Ovary (tissue), 9 donors: Measurements from ENCODE around the gene STEAP4. TPM values are rescaled to one million over a fixed set of nuclear protein-coding genes. Genes with fewer than 3 reads are reported as not detected.
"Not testable (repeated sequence)": the region's sequence is repeated elsewhere in the genome, so short reads cannot be mapped to it uniquely, and the experiment has no call there.

Experiments used
- DNase-seq, 5 donors: peaks; one replicate each; pipeline ENCODE4 v3.0.0-alpha.2; 2019 to 2020
- H3K27ac ChIP-seq, 2 donors: fragments of 200-600 bp; one replicate each; pipeline versions ENCODE4 v1.5.1 to v1.8.0; 2019 to 2022
- H3K27me3 ChIP-seq: fragments of 200-600 bp; one replicate; pipeline ENCODE4 v1.8.0; 2022
- H3K36me3 ChIP-seq: fragments of 200-600 bp; sonication (generic); one replicate; pipeline ENCODE4 v1.5.1; 2019
- H3K4me1 ChIP-seq: one replicate; pipeline ENCODE4 v1.8.1; 2013; ENCODE audit warnings: mild to moderate bottlenecking, moderate library complexity; ENCODE audit not compliant: insufficient read depth
- H3K4me3 ChIP-seq: fragments of 200-600 bp; sonication (generic); one replicate; pipeline ENCODE4 v1.5.1; 2017
- H3K9me3 ChIP-seq, 2 donors: fragments of 200-600 bp in 1 of 2; sonication (generic) in 1 of 2; one replicate each; pipeline versions ENCODE4 v1.5.1 to v1.8.1; 2013 to 2019; ENCODE audit warnings: mild to moderate bottlenecking in 1 of 2, moderate library complexity in 1 of 2
- EP300 ChIP-seq: sonication (generic); formaldehyde crosslinking; IDR thresholded peaks from one replicate; pipeline ENCODE4 v1.6.1; 2017; ENCODE audit warnings: antibody characterized with exemption
- POLR2A ChIP-seq: fragments of 450-650 bp; IDR thresholded peaks from one replicate; pipeline ENCODE4 v1.6.1; 2017; ENCODE audit warnings: antibody characterized with exemption, mild to moderate bottlenecking, moderate library complexity
- WGBS, 3 donors: extraction: QIAGEN DNeasy Blood & Tissue Kit in 1 of 3; methylation state at CpG; one replicate each; pipeline versions ENCODE4 v1.1.5 to v1.1.7; 2013 to 2017; 5-methylcytosine and 5-hydroxymethylcytosine counted together
- intact Hi-C, 4 donors: fragments of 100-400 bp; cut with DNase I; formaldehyde crosslinking; loops; one replicate each; pipeline versions ENCODE4 v1.11.0 to v1.15.1; 2022 to 2023
- polyA plus RNA-seq, 2 donors: library from polyadenylated mRNA; stranded (reverse); fragments of 200-250 nt in 1 of 2; fragments of 350-450 nt in 1 of 2; fragmentation: Illumina TruSeq in 1 of 2; extraction: RNeasy Lipid Tissue Mini Kit (QIAGEN cat#74804) in 1 of 2; gene quantifications; one replicate each; pipeline ENCODE4 v1.2.3, GENCODE V29; 2013 to 2014
- total RNA-seq, 7 donors: library from RNA; depleted of rRNA in 2 of 7; stranded (reverse); fragments of >200 nt in 2 of 7; fragmentation: NEBNext Ultra II Directional in 3 of 7; extraction: Animal tissue kit (Norgen Biotek cat#: 25700) in 3 of 7; gene quantifications; one replicate each; pipeline versions ENCODE4 v1.1.0 to v1.2.4, GENCODE V29; 2016 to 2023
- TF ChIP-seq, protein P1 (sequence below), 3 donors: fragments of 450-650 bp in 2 of 3; fragments of 200-600 bp in 1 of 3; IDR thresholded peaks; one replicate each; pipeline versions ENCODE4 v1.5.1 to v1.8.0; 2016 to 2022; ENCODE audit warnings: antibody characterized with exemption in 3 of 3, mild to moderate bottlenecking in 1 of 3
- donor health status: DM: no; HTN: no; CAD: no; lungs with moderate emphysema.
- donor health status: DM: no; HTN: no; CAD: no.
- donor health status: Bipolar disorder and iron deficiency.
- donor health status: DM: yes; HTN: yes; CAD: no.
- donor health status: DM: no; HTN: no; CAD: no.
- donor health status: DM: yes; HTN: yes; CAD: no.

Gene STEAP4
- total and polyA plus RNA-seq, 9 donors, result 1.4 to 76.0 (median 8.1) TPM

DNA sequence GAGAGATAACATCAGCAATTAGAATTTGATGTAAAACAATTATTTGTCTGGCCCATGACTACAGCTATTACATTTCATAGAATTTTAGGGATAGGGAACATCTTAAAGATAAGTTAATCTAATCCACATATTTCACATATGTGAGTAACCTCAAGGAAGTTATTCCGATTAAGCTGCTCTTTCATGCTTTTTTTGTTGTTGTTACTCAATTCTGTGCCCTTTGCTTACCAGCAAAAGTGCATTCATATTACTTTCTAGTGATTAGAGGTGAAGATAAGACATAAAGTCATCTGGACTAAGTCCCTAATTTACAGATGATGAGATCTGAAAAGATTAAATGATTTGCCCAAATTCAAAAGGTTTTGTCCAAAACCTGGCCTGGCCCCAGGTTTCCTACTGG lies 46.0 kb downstream of the STEAP4 start:
- intact Hi-C loops, result no loop called here
- no peak for DNase-seq
- Histone ChIP-seq H3K4me1 (no peaks in the 10 kb centered on the region), H3K27me3 (no peaks in the 10 kb centered on the region), H3K36me3 (no peaks in the 10 kb centered on the region), H3K27ac (no peak overlapping the region), H3K9me3 (no peaks in the 10 kb centered on the region), H3K4me3 (no peak overlapping the region)
- 81 to 91% (median 82%) methylated on average over 1 of the region's 1 CpG for WGBS, 3 donors
- TF ChIP-seq, protein P1, sequence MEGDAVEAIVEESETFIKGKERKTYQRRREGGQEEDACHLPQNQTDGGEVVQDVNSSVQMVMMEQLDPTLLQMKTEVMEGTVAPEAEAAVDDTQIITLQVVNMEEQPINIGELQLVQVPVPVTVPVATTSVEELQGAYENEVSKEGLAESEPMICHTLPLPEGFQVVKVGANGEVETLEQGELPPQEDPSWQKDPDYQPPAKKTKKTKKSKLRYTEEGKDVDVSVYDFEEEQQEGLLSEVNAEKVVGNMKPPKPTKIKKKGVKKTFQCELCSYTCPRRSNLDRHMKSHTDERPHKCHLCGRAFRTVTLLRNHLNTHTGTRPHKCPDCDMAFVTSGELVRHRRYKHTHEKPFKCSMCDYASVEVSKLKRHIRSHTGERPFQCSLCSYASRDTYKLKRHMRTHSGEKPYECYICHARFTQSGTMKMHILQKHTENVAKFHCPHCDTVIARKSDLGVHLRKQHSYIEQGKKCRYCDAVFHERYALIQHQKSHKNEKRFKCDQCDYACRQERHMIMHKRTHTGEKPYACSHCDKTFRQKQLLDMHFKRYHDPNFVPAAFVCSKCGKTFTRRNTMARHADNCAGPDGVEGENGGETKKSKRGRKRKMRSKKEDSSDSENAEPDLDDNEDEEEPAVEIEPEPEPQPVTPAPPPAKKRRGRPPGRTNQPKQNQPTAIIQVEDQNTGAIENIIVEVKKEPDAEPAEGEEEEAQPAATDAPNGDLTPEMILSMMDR (IDR thresholded peaks at IDR 0.05), result no peak
- TF ChIP-seq EP300, result no peak
- TF ChIP-seq POLR2A, result no peak

DNA sequence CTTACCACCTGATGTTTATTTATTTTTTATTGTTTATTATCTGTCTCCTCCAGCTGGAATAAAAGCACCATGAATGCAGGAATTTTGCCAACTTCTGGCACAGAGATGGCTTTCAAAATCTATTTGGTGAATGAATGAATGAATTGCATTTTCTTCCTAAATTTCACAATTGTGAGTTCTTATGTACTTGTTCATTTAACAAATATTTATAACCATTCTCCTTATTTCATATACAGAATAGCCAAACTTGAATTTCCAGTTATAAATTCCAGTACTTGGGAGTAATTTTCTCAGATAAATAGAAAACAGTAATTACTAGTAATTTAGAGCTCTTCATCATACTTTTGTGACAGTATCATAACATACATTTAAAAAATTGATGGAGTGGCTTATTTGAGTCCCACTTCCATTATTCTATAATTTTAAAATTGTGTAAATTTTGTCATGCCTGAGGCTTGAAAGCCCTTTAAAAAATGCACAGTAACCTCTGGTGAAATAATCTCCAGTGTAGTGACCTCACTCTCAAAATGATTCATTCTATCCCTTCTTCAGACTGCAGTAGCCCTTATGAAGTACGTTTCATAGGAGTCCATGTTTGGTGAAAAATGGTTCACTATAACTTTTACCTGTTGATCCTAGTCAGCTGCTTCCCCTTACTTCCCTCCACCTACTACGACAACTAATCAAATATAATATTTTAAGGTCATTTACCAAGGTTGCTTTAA lies 46.9 kb downstream of the STEAP4 start:
- H3K9me3 ChIP-seq, result peaks cover 0 to under 1% of the 10 kb centered on the region in 2 donors
- no peak overlapping the region for H3K4me3 ChIP-seq
- TF ChIP-seq POLR2A, result no peak
- TF ChIP-seq, protein P1 (IDR thresholded peaks at IDR 0.05), result no peak
- no peak for TF ChIP-seq EP300
- no peaks in the 10 kb centered on the region for H3K4me1 ChIP-seq
- H3K36me3 ChIP-seq, result no peaks in the 10 kb centered on the region
- intact Hi-C loops, result no loop called here
- no peak overlapping the region for H3K27ac ChIP-seq
- no peak for DNase-seq
- H3K27me3 ChIP-seq, result no peaks in the 10 kb centered on the region
- 43 to 64% (median 59%) methylated on average over 2 of the region's 2 CpGs for WGBS, 3 donors

DNA sequence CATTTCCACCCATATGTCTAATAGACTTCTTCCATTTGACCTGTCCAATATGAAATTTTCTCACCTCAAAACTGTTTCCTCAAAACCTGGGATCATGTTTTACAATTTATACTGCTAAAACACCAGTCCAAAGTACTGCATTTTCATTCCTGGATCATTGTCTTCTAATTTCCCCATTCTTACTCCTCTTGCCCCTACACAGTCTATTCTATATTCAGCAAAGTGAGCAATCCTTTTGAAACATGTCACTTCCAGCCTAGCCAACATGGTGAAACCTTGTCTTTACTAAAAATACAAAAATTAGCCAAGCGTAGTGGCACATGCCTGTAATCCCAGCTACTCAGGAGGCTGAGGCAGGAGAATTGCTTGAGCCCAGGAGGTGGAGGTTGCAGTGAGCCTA lies 48.4 kb downstream of the STEAP4 start:
- H3K9me3 ChIP-seq, H3K4me3 ChIP-seq, DNase-seq, H3K36me3 ChIP-seq, H3K4me1 ChIP-seq, H3K27me3 ChIP-seq, H3K27ac ChIP-seq, intact Hi-C loops: not testable (repeated sequence)
- WGBS, 3 donors, result 89 to 96% (median 93%) methylated on average over 1 of the region's 1 CpG

GRCh38 chr7:88256906-88257305 lies 49.8 kb downstream of the STEAP4 start:
- H3K27me3 ChIP-seq, result no peaks in the 10 kb centered on the region
- H3K4me3 ChIP-seq, result no peak overlapping the region
- no peak for TF ChIP-seq EP300
- H3K27ac ChIP-seq, result no peak overlapping the region
- no peak for DNase-seq
- no peaks in the 10 kb centered on the region for H3K36me3 ChIP-seq
- H3K4me1 ChIP-seq, result no peaks in the 10 kb centered on the region
- H3K9me3 ChIP-seq, result peaks cover 0 to 4% of the 10 kb centered on the region in 2 donors
- intact Hi-C loops, result no loop called here

GRCh38 chr7:88254721-88255424 lies 51.8 kb downstream of the STEAP4 start:
- no peak overlapping the region for H3K4me3 ChIP-seq
- H3K9me3 ChIP-seq, result peaks cover 0 to 4% of the 10 kb centered on the region in 2 donors
- H3K27ac ChIP-seq, result no peak overlapping the region
- H3K4me1 ChIP-seq, result no peaks in the 10 kb centered on the region
- WGBS, 3 donors, result 82 to 96% (median 92%) methylated on average over 2 of the region's 2 CpGs
- no peak for DNase-seq
- H3K36me3 ChIP-seq, result no peaks in the 10 kb centered on the region
- intact Hi-C loops, result no loop called here
- TF ChIP-seq EP300 (no peak), POLR2A (no peak)
- TF ChIP-seq, protein P1 (IDR thresholded peaks at IDR 0.05), result no peak
- H3K27me3 ChIP-seq, result no peaks in the 10 kb centered on the region
